ENCODE results near the gene ELAVL1. TPM values are rescaled to one million over a fixed set of nuclear protein-coding genes. Genes with fewer than 3 reads are reported as not detected.

The ELAVL1 gene
- total RNA-seq, 2 experiments from 2014 or later: 65.4 to 168 TPM

DNA sequence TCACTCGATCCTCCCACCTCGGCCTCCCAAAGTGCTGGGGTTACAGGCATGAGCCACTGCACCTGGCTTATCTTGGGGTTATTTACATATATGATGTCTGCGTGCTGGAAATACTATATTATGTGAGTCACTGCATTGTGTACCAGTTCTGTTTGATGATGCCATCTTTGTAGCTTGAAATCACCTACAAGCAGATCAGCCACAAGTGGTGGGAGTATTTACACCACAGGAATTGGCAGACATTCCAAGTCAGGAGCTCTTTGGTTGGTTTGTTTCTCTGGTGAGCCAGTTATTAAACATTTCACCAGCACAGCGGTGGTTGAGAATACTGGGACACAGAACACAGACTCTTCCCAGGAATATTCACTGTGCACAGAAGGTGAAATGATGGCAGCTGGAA is 57.5 kb downstream of the ELAVL1 start:
- Histone ChIP-seq H3K4me2 (ENCODE audit: low read length) (no peak overlapping the region), H3K9me2 (ENCODE audit: insufficient read depth, low read length) (no peaks in the 10 kb centered on the region), H2AFZ (ENCODE audit: low read length) (no peak overlapping the region), H3K4me1 (ENCODE audit: insufficient read depth, low read length, poor library complexity, severe bottlenecking) (peaks cover 6% of the 10 kb centered on the region), H3K36me3 (ENCODE audit: insufficient read depth, low read length) (no peaks in the 10 kb centered on the region), H3K9me3 (ENCODE audit: low read length) (no peaks in the 10 kb centered on the region), H3K4me3 (ENCODE audit: low read depth, low read length, poor library complexity, severe bottlenecking) (no peak overlapping the region), H4K20me1 (ENCODE audit: insufficient read depth, low read length) (0 out of 2 replicates have a peak, but pooled peaks cover 5% of the 10 kb centered on the region), H3K79me2 (ENCODE audit: insufficient read depth, low read depth, low read length) (peaks cover 15% of the 10 kb centered on the region), H3K27ac (ENCODE audit: low read depth, low read length, poor library complexity, severe bottlenecking) (no peak overlapping the region)
- intact Hi-C loops (cut with micrococcal nuclease; ENCODE audit: unreplicated experiment): no loop called here
- POLR2A ChIA-PET: no interaction called here
- DNase-seq (ENCODE audit: low spot score): no peak
- TF ChIP-seq, protein P1, sequence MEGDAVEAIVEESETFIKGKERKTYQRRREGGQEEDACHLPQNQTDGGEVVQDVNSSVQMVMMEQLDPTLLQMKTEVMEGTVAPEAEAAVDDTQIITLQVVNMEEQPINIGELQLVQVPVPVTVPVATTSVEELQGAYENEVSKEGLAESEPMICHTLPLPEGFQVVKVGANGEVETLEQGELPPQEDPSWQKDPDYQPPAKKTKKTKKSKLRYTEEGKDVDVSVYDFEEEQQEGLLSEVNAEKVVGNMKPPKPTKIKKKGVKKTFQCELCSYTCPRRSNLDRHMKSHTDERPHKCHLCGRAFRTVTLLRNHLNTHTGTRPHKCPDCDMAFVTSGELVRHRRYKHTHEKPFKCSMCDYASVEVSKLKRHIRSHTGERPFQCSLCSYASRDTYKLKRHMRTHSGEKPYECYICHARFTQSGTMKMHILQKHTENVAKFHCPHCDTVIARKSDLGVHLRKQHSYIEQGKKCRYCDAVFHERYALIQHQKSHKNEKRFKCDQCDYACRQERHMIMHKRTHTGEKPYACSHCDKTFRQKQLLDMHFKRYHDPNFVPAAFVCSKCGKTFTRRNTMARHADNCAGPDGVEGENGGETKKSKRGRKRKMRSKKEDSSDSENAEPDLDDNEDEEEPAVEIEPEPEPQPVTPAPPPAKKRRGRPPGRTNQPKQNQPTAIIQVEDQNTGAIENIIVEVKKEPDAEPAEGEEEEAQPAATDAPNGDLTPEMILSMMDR (conservative IDR thresholded peaks at IDR 0.05; ENCODE audit: low read length): no peak
- no peak for TF ChIP-seq EZH2phosphoT487 (IDR thresholded peaks at IDR 0.05; ENCODE audit: borderline replicate concordance, low read depth, low read length)
- CTCF ChIA-PET (ENCODE audit: unreplicated experiment): no interaction called here
- no TSS peak for BruUV-seq (replicated peaks)

DNA sequence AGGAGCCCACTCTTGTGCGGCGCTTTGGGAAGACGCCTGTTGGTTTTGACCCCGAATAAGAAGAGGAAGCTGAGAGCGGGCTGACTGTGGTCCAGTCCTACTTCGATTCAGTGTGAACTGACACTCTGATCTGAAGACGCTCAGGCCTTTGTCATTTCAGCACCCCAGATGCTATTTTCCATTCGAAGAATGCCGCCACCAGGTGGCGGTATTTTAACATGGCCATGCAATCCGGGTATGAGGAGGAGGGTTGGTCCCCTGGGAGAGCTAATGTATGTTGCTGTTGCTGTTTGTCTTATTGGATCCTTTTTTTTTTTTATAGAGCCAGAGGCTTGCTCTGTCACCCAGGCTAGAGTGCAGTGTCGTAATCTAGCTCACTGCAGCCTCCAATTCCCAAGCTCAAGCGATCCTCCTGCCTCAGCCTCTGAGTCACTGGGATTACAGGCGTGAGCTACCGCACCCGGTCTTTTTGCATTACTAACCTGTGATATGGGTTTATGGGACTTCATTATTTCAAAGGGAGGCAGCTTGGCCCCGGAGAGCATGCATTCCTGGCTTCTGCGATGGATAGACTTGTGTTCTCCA is 61.2 kb downstream of the ELAVL1 start:
- Histone ChIP-seq H3K9me2 (ENCODE audit: insufficient read depth, low read length) (no peaks in the 10 kb centered on the region), H3K79me2 (ENCODE audit: insufficient read depth, low read depth, low read length) (peaks cover 40% of the 10 kb centered on the region), H3K4me1 (ENCODE audit: insufficient read depth, low read length, poor library complexity, severe bottlenecking) (peaks cover 18% of the 10 kb centered on the region), H3K4me3 (ENCODE audit: low read depth, low read length, poor library complexity, severe bottlenecking) (peak overlapping the region; percentile 94), H2AFZ (ENCODE audit: low read length) (peak overlapping the region; percentile 45; the same call in 1 of the 2 replicates), H4K20me1 (ENCODE audit: insufficient read depth, low read length) (0 out of 2 replicates have a peak, but pooled peaks cover 5% of the 10 kb centered on the region), H3K27ac (ENCODE audit: low read depth, low read length, poor library complexity, severe bottlenecking) (peak overlapping the region; percentile 69), H3K9me3 (ENCODE audit: low read length) (no peaks in the 10 kb centered on the region), H3K36me3 (ENCODE audit: insufficient read depth, low read length) (peaks cover 23% of the 10 kb centered on the region), H3K4me2 (ENCODE audit: low read length) (peak overlapping the region; percentile 84)
- BruUV-seq (replicated peaks): TSS peak; percentile 96
- ChIA-PET POLR2A (interaction anchor here (0.5 to 2.8 kb wide), 10 partner anchors 9 to 339 kb away, joined by 3 to 12 read pairs (median 4); partner anchors contain the start of genes FBN3 and SNAPC2), CTCF (ENCODE audit: unreplicated experiment) (interaction anchor here (0.6 to 2.0 kb wide), 6 partner anchors 24 to 362 kb away, joined by 3 to 15 read pairs (median 4); partner anchors contain the start of gene SNAPC2)
- TF ChIP-seq, protein P1 (conservative IDR thresholded peaks at IDR 0.05; ENCODE audit: low read length): peak; percentile 93
- TF ChIP-seq EZH2phosphoT487 (IDR thresholded peaks at IDR 0.05; ENCODE audit: borderline replicate concordance, low read depth, low read length): no peak
- intact Hi-C loops (cut with micrococcal nuclease; ENCODE audit: unreplicated experiment): loop anchor here (1.0 to 5.0 kb wide), 4 partner anchors 92 to 323 kb away; no protein-coding TSS in a partner anchor
- DNase-seq (ENCODE audit: low spot score): peak; percentile 94
